SJSA1 (cell line): Measurements from ENCODE around the gene PRIMA1. TPM values are rescaled to one million over a fixed set of nuclear protein-coding genes. Genes with fewer than 3 reads are reported as not detected.

Experiments used
- DNase-seq, 2 experiments: peaks; one replicate each; pipeline ENCODE4 v3.0.0-alpha.2; 2015 to 2020; ENCODE audit warnings: low spot score in 2 of 2, low read depth in 1 of 2
- H3K27ac ChIP-seq: fragments of 250-450 bp; sonication (Bioruptor Pico); 2 replicates; pipeline ENCODE4 v1.5.1; 2020; ENCODE audit warnings: mild to moderate bottlenecking, moderate library complexity
- H3K27me3 ChIP-seq: fragments of 250-450 bp; sonication (Bioruptor Pico); replicated peaks from 2 replicates; pipeline ENCODE4 v1.5.1; 2020; ENCODE audit warnings: mild to moderate bottlenecking, moderate library complexity
- H3K36me3 ChIP-seq: fragments of 250-450 bp; sonication (Bioruptor Pico); 2 replicates; pipeline ENCODE4 v1.5.1; 2020; ENCODE audit warnings: mild to moderate bottlenecking
- H3K4me1 ChIP-seq: fragments of 250-450 bp; sonication (Bioruptor Pico); replicated peaks from 2 replicates; pipeline ENCODE4 v1.6.1; 2021; ENCODE audit warnings: mild to moderate bottlenecking
- H3K4me3 ChIP-seq: fragments of 250-450 bp; sonication (Bioruptor Pico); 2 replicates; pipeline ENCODE4 v1.5.1; 2020; ENCODE audit warnings: mild to moderate bottlenecking
- H3K9me3 ChIP-seq: fragments of 250-450 bp; sonication (Bioruptor Pico); replicated peaks from 2 replicates; pipeline ENCODE4 v1.5.1; 2020; ENCODE audit warnings: mild to moderate bottlenecking
- total RNA-seq: library from RNA; depleted of rRNA; stranded (reverse); fragments of >200 nt; shearing (Covaris generic); gene quantifications from 2 replicates; pipeline ENCODE4 v1.2.3, GENCODE V29; 2014

PRIMA1 gene
- total RNA-seq, 1 experiment from 2014 or later: not detected

GRCh38 chr14:93759719-93760307 lies 28.5 kb downstream of the PRIMA1 start:
- H3K4me3 ChIP-seq: no peak overlapping the region
- no peak overlapping the region for H3K27ac ChIP-seq
- DNase-seq: no peak
- H3K4me1 ChIP-seq: no peaks in the 10 kb centered on the region
- H3K36me3 ChIP-seq: no peaks in the 10 kb centered on the region
- H3K9me3 ChIP-seq: no peaks in the 10 kb centered on the region
- 0 out of 2 replicates have a peak, but pooled peaks cover 4% of the 10 kb centered on the region for H3K27me3 ChIP-seq

GRCh38 chr14:93757206-93757605 lies 31.1 kb downstream of the PRIMA1 start:
- Histone ChIP-seq H3K4me1 (no peaks in the 10 kb centered on the region), H3K36me3 (no peaks in the 10 kb centered on the region), H3K4me3 (no peak overlapping the region), H3K27ac (no peak overlapping the region), H3K27me3 (no peaks in the 10 kb centered on the region; the same call in 1 of the 2 replicates), H3K9me3 (no peaks in the 10 kb centered on the region)
- DNase-seq: no peak

GRCh38 chr14:93753647-93754046 lies 34.6 kb downstream of the PRIMA1 start:
- no peak for DNase-seq
- Histone ChIP-seq H3K4me1 (no peaks in the 10 kb centered on the region), H3K27me3 (no peaks in the 10 kb centered on the region; the same call in 1 of the 2 replicates), H3K4me3 (no peak overlapping the region), H3K9me3 (no peaks in the 10 kb centered on the region), H3K27ac (no peak overlapping the region), H3K36me3 (no peaks in the 10 kb centered on the region)

DNA sequence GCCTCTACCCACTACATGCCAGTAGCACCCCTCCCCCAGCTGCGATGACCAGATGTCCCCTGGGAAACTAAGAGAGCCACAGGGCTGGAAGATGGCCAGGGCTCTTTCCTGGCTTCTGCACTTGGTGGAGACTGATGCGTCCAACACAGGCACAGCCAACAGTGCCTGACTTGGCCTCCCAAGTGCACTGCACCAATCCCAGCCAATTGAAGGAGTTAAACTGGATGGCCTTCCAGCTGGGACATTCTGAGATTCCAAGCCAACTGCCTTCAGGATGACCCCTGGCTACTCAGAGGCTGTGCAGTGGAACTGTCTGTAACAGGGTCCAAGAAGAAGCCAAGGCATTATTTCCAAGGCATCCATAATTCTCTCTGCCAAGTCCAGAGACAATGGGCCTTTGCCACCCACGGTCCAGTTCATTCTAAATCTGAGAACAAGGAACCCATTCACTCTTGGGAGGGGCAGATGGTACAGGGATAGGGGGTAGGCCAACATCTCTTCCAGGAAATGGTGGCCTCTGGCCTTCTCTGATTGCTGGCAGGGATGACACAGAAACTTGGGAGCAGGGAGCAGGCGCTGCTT lies 35.2 kb downstream of the PRIMA1 start:
- Histone ChIP-seq H3K27ac (no peak overlapping the region), H3K9me3 (no peaks in the 10 kb centered on the region), H3K4me3 (no peak overlapping the region), H3K27me3 (no peaks in the 10 kb centered on the region; the same call in 1 of the 2 replicates), H3K36me3 (no peaks in the 10 kb centered on the region), H3K4me1 (no peaks in the 10 kb centered on the region)
- DNase-seq: no peak

DNA sequence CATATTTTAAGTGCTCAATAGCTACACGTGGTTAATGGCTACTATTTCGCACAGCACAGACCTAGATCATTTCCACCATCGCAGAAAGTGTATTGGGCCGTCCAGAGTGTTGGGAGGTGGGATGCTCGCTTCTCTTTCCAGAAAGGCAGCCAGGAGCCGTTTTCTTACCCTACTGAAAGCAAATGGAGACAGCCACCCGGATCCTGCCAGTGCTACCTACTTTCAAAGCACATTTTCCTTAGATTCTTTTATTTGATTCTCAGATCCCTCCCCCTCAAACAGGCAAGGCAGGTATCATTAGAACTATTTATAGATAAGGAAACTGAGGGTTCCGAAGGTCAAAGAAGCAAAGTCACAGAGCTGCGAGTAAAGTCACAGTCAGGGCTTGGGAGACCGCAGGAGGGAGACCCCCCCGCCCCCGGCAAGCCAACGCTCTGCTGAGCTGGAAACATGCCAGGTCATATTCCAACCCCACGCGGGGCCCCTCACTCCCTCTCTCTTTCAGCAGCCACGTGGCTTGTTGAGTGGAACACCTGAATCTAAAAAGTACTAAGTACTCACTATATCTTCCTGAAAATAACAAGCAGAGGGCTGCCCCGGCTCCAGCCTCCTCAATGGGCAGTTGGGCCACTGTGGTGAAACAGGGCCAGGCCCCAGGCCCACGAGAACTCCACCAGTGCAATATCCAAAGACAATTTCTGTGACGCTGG lies 36.2 kb downstream of the PRIMA1 start:
- Histone ChIP-seq H3K27ac (no peak overlapping the region), H3K4me3 (no peak overlapping the region), H3K36me3 (no peaks in the 10 kb centered on the region), H3K4me1 (no peaks in the 10 kb centered on the region), H3K9me3 (no peaks in the 10 kb centered on the region), H3K27me3 (no peaks in the 10 kb centered on the region; the same call in 1 of the 2 replicates)
- DNase-seq: no peak

DNA sequence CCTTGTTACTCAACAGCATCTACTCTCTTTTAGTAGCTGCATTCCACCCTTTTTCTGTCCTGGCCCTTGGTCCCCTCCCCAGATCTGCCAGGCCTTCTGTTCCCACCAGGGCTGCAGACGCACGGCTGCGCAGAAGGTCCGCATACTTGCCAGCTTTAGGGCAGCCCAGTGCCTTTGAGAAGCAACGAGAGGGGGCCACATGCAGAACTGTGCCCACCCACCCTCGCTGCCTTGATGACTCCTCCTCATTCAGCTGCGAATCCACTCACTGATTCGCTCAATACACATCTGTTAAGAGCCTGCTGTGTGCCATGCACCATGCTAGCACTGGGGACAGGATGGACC lies 39.2 kb downstream of the PRIMA1 start:
- no peaks in the 10 kb centered on the region for H3K36me3 ChIP-seq
- H3K4me3 ChIP-seq: no peak overlapping the region
- no peak overlapping the region for H3K27ac ChIP-seq
- DNase-seq: no peak
- no peaks in the 10 kb centered on the region for H3K4me1 ChIP-seq
- H3K9me3 ChIP-seq: no peaks in the 10 kb centered on the region
- no peaks in the 10 kb centered on the region; the same call in 1 of the 2 replicates for H3K27me3 ChIP-seq

- Histone ChIP-seq H3K36me3 (no peaks in the 10 kb centered on the region), H3K4me1 (no peaks in the 10 kb centered on the region)
- no peak for DNase-seq
These were observed 39.8 kb downstream of the PRIMA1 start for GRCh38 chr14:93748208-93749075.

GRCh38 chr14:93747560-93747959 lies 40.7 kb downstream of the PRIMA1 start:
- no peak for DNase-seq

More at GRCh38 chr14:93748208-93749075, 39.8 kb downstream of the PRIMA1 start:
- Histone ChIP-seq H3K27ac (no peak overlapping the region), H3K9me3 (no peaks in the 10 kb centered on the region), H3K4me3 (no peak overlapping the region), H3K27me3 (no peaks in the 10 kb centered on the region; the same call in 1 of the 2 replicates)

DNA sequence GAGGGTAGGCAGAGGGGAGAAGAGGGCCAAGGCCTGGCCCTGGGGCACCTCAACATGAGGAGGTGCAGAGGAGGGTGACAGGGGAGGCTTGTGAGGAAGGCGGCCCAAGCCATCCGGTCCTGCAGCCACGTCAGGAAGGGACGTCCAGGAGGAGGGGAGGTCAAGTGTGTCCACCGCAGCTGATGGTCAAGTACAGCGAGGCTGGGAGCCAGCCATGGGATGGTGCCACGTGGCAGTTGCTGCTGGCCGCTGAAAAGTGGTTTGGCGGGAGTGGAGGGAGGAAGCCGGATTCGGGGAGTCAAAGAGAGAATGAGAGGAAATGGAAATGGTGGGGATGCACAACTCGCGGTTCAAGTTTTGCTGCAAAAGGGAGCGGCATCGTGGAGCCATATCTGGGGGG lies 41.2 kb downstream of the PRIMA1 start:
- H3K9me3 ChIP-seq: no peaks in the 10 kb centered on the region
- H3K27ac ChIP-seq: no peak overlapping the region
- H3K4me1 ChIP-seq: no peaks in the 10 kb centered on the region
- H3K27me3 ChIP-seq: no peaks in the 10 kb centered on the region
- DNase-seq: no peak
- H3K4me3 ChIP-seq: no peak overlapping the region
- no peaks in the 10 kb centered on the region for H3K36me3 ChIP-seq

More at GRCh38 chr14:93747560-93747959, 40.7 kb downstream of the PRIMA1 start:
- no peaks in the 10 kb centered on the region for H3K4me1 ChIP-seq
- no peak overlapping the region for H3K4me3 ChIP-seq
- H3K9me3 ChIP-seq: no peaks in the 10 kb centered on the region
- H3K36me3 ChIP-seq: no peaks in the 10 kb centered on the region
- no peak overlapping the region for H3K27ac ChIP-seq
- no peaks in the 10 kb centered on the region for H3K27me3 ChIP-seq

DNA sequence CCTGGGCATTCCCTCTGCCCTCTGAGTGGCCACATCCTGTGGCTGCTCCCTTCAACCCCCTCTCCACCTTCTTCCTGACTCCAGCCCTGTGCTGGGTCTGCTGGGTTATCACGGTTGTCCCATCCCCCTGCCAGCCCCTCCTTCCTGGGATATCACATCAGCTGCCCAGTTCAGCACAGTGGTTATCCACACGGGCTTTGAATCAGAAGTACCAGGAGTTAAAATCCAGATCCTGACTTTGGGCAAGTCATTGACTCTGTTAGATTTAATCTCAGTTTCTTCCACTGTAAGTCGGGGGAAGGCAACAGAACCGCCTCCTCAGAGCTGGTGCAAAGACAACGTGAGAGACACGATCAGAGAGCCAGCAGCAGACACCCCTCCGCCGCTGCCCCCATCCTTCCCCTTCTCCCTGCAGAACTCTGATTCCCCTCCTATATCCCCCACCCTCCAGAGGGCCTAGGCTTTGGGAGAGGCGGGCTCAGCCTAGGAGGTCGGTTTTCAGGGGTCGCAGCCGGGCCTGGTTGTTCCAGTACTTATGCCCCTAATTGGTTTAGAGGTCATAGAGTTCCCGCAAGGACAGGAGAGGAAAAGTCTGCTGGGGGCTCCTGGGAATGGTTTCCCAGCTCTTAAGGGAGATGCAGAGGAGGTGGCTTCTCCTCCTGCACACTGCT lies 42.5 kb downstream of the PRIMA1 start:
- no peaks in the 10 kb centered on the region for H3K9me3 ChIP-seq

DNA sequence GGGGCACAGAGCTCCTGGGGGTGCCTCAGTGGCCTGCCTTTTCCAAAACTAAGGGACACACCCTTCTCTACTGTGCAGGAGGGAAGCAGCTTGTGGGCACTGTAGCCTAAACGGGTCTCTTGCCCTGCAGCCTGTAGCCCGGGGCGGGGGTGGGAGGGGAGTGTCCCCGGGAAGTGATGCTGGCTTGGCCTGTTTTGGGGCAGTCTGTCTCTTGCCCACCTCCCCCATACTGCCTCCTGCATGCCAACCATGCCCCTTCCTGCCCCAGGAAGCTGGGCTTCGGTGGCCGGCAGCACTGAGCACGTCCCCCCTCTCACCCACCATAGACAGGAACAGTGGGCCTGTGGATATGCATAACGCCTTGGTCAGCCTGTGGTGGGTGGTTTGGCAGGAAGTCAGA lies 43.4 kb downstream of the PRIMA1 start:
- no peaks in the 10 kb centered on the region for H3K36me3 ChIP-seq
- H3K27ac ChIP-seq: no peak overlapping the region
- no peaks in the 10 kb centered on the region for H3K4me1 ChIP-seq

More for the DNA sequence above, 42.5 kb downstream of the PRIMA1 start:
- Histone ChIP-seq H3K4me1 (no peaks in the 10 kb centered on the region), H3K27me3 (no peaks in the 10 kb centered on the region), H3K27ac (no peak overlapping the region), H3K4me3 (no peak overlapping the region), H3K36me3 (no peaks in the 10 kb centered on the region)
- no peak for DNase-seq

GRCh38 chr14:93744176-93744575 lies 44.1 kb downstream of the PRIMA1 start:
- H3K27ac ChIP-seq: no peak overlapping the region
- H3K4me3 ChIP-seq: no peak overlapping the region
- no peaks in the 10 kb centered on the region for H3K9me3 ChIP-seq
- no peaks in the 10 kb centered on the region for H3K27me3 ChIP-seq
- no peaks in the 10 kb centered on the region for H3K36me3 ChIP-seq
- DNase-seq: no peak
- no peaks in the 10 kb centered on the region for H3K4me1 ChIP-seq

More for the DNA sequence above, 43.4 kb downstream of the PRIMA1 start:
- no peaks in the 10 kb centered on the region for H3K9me3 ChIP-seq
- no peak for DNase-seq
- H3K4me3 ChIP-seq: no peak overlapping the region
- H3K27me3 ChIP-seq: no peaks in the 10 kb centered on the region
